Activated CD4-positive, alpha-beta T cell treated with anti-CD3 and anti-CD28 coated beads for 24 hours (primary cell): ENCODE results near the gene ZNF415.
A peak's percentile ranks its signal among the peaks of the same experiment; 100 is the strongest.
"Not testable (repeated sequence)": the region's sequence is repeated elsewhere in the genome, so short reads cannot be mapped to it uniquely, and the experiment has no call there.

ENCODE experiments used
- DNase-seq, 2 donors: peaks; one replicate each; pipeline ENCODE4 v3.0.0-alpha.2; 2020; ENCODE audit warnings: low read depth in 2 of 2

Gene ZNF415

GRCh38 chr19:53132141-53132991 is at the start of gene ZNF415:
Gene ZNF415 (minus strand): TSS chr19:53132910. CDS start chr19:53122676, 10,234 bp downstream.
- DNase-seq: peak; percentile 4 to 18

GRCh38 chr19:53182202-53182601 is 49.5 kb upstream of the ZNF415 start:
- DNase-seq: no peak

GRCh38 chr19:53177986-53178385 is 45.3 kb upstream of the ZNF415 start:
- no peak for DNase-seq

- DNase-seq: no peak
Measured at GRCh38 chr19:53172889-53173288, 40.2 kb upstream of the ZNF415 start.

- DNase-seq: no peak
Measured at GRCh38 chr19:53165691-53166091, 33.0 kb upstream of the ZNF415 start.

GRCh38 chr19:53161123-53161522 is 28.4 kb upstream of the ZNF415 start:
- no peak for DNase-seq

GRCh38 chr19:53160350-53160749 is 27.6 kb upstream of the ZNF415 start:
- DNase-seq: no peak

GRCh38 chr19:53158119-53158656 is 25.5 kb upstream of the ZNF415 start:
- DNase-seq: peak in 1 of 2 donors; percentile 7

- DNase-seq: no peak
Measured at GRCh38 chr19:53157626-53158025, 24.9 kb upstream of the ZNF415 start.

GRCh38 chr19:53156850-53157249 is 24.1 kb upstream of the ZNF415 start:
- no peak for DNase-seq

GRCh38 chr19:53147645-53148044 is 14.9 kb upstream of the ZNF415 start:
- DNase-seq: no peak

- DNase-seq: no peak
Measured at GRCh38 chr19:53140351-53140750, 7.6 kb upstream of the ZNF415 start.

- no peak for DNase-seq
Measured at GRCh38 chr19:53136432-53136831, 3.7 kb upstream of the ZNF415 start.

- no peak for DNase-seq
Measured at GRCh38 chr19:53131727-53132126, 983 bp downstream of the ZNF415 start.

- DNase-seq: no peak
Measured at GRCh38 chr19:53131085-53131590, 1.6 kb downstream of the ZNF415 start.

GRCh38 chr19:53130506-53130905 is 2.2 kb downstream of the ZNF415 start:
- DNase-seq: no peak

GRCh38 chr19:53126733-53127526 is 5.8 kb downstream of the ZNF415 start:
- DNase-seq: not testable (repeated sequence)

- no peak for DNase-seq
Measured at GRCh38 chr19:53123400-53123799, 9.3 kb downstream of the ZNF415 start.

- no peak for DNase-seq
Measured at GRCh38 chr19:53112286-53112685, 20.4 kb downstream of the ZNF415 start.

- DNase-seq: no peak
Measured at GRCh38 chr19:53109527-53109926, 23.2 kb downstream of the ZNF415 start.

- DNase-seq: peak; percentile 99
Measured at GRCh38 chr19:53103234-53104203, 29.2 kb downstream of the ZNF415 start, which contains the start of gene ZNF160. Gene ZNF160 (minus strand): TSS chr19:53103422. CDS start chr19:53086276, 17,146 bp downstream.
